Panc1 (cell line): ENCODE results near the gene APEH.
A peak's percentile ranks its signal among the peaks of the same experiment; 100 is the strongest.

Source experiments
- POLR2AphosphoS5 ChIP-seq: IDR thresholded peaks from 2 replicates; pipeline ENCODE4 v1.6.1; 2012; ENCODE audit warnings: mild to moderate bottlenecking, low read depth, low read length, moderate library complexity
- REST ChIP-seq, 2 experiments: IDR thresholded peaks; 2 replicates each; pipeline ENCODE4 v1.6.1; 2011 to 2012; ENCODE audit warnings: low read depth in 2 of 2, control low read depth in 1 of 2, low read length in 1 of 2, mild to moderate bottlenecking in 1 of 2, moderate library complexity in 1 of 2; ENCODE audit not compliant: insufficient read depth in 1 of 2
- SIN3A ChIP-seq: IDR thresholded peaks from 2 replicates; pipeline ENCODE4 v1.6.1; 2012; ENCODE audit warnings: low read depth, mild to moderate bottlenecking, low read length, moderate library complexity, borderline replicate concordance; ENCODE audit not compliant: insufficient read depth
- TCF7L2 ChIP-seq: IDR thresholded peaks from 2 replicates; pipeline ENCODE4 v1.6.1; 2011; ENCODE audit warnings: mild to moderate bottlenecking, low read depth, low read length, inconsistent platforms
- TF ChIP-seq, protein P1 (sequence below): fragments of 450-650 bp; IDR thresholded peaks from 2 replicates; pipeline ENCODE4 v1.5.1; 2017; ENCODE audit warnings: mild to moderate bottlenecking

GRCh38 chr3:49723628-49724551 is 49.7 kb downstream of the APEH start, which contains the start of gene GMPPB:
- TF ChIP-seq, protein P1, sequence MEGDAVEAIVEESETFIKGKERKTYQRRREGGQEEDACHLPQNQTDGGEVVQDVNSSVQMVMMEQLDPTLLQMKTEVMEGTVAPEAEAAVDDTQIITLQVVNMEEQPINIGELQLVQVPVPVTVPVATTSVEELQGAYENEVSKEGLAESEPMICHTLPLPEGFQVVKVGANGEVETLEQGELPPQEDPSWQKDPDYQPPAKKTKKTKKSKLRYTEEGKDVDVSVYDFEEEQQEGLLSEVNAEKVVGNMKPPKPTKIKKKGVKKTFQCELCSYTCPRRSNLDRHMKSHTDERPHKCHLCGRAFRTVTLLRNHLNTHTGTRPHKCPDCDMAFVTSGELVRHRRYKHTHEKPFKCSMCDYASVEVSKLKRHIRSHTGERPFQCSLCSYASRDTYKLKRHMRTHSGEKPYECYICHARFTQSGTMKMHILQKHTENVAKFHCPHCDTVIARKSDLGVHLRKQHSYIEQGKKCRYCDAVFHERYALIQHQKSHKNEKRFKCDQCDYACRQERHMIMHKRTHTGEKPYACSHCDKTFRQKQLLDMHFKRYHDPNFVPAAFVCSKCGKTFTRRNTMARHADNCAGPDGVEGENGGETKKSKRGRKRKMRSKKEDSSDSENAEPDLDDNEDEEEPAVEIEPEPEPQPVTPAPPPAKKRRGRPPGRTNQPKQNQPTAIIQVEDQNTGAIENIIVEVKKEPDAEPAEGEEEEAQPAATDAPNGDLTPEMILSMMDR = no peak
- TF ChIP-seq TCF7L2 = no peak
- TF ChIP-seq POLR2AphosphoS5 = peak; percentile 85
- TF ChIP-seq REST (IDR thresholded peaks at IDR 0.05; ENCODE audit: insufficient read depth in 1 of 2, low read depth in 2 of 2, low read length in 1 of 2) = 0 out of 4 replicates have a peak, but pooled peaks of 1 of the 2 experiments have one; percentile 15
- TF ChIP-seq SIN3A = no peak; the same call in 1 of the 2 replicates
